Measurements from ENCODE around the gene PHLDB2. TPM values are rescaled to one million over a fixed set of nuclear protein-coding genes. Genes with fewer than 3 reads are reported as not detected.

PHLDB2 gene
- polyA plus RNA-seq, 2 of the 4 experiments (the other 2 are of a cell fraction), result 39.5 to 50.6 TPM

DNA sequence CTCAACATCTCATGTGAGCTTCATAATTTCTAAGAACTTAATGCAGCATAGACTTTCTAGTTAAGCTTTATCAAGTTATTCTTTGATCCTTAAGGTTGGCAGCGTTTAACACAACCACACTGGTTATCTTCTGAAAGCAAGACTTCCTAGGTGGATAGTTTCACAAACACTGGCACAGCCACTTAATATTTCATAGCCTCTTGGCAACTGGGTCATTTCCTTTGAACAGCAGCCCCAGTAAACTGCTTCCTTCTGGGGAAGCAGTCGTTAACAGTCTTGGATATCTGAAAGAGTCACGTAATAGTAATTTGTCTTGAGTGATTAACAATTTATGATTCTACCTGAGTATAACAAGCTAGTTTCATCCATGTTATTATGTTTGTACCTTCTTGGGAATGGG is 73.9 kb downstream of the PHLDB2 start:
- no peak for ATAC-seq
- POLR2A ChIA-PET, result no interaction called here
- 90% methylated on average over 3 of the region's 3 CpGs for WGBS (ENCODE audit: missing lambda C conversion rate)
- no peak overlapping the region for H3K27ac ChIP-seq
- no peak for DNase-seq (ENCODE audit: low read depth in 1 of 2, low spot score in 1 of 2)
- no peak for TF ChIP-seq FOSB (CRISPR knock-in tag; IDR thresholded peaks at IDR 0.05)
- TF ChIP-seq HOXB5 (CRISPR knock-in tag; IDR thresholded peaks at IDR 0.05), result no peak
- TF ChIP-seq POLR2A (IDR thresholded peaks at IDR 0.05; ENCODE audit: low read length), result no peak
- TF ChIP-seq RCOR1 (IDR thresholded peaks at IDR 0.05; ENCODE audit: low read depth, low read length), result no peak
- no peak for TF ChIP-seq HMGXB4 (CRISPR knock-in tag; IDR thresholded peaks at IDR 0.05; ENCODE audit: borderline replicate concordance)
- no peak for TF ChIP-seq HES2 (IDR thresholded peaks at IDR 0.05)
- no peak for TF ChIP-seq HOXB13 (CRISPR knock-in tag; IDR thresholded peaks at IDR 0.05; ENCODE audit: low read depth)
- TF ChIP-seq ZSCAN20 (CRISPR knock-in tag; IDR thresholded peaks at IDR 0.05), result no peak
- TF ChIP-seq POLR2AphosphoS2 (conservative IDR thresholded peaks at IDR 0.05; ENCODE audit: low read length), result no peak
- no peak for TF ChIP-seq KDM1A (IDR thresholded peaks at IDR 0.05; ENCODE audit: low read depth)
- no peak for TF ChIP-seq ZNF302 (CRISPR knock-in tag; IDR thresholded peaks at IDR 0.05)
- no peak overlapping the region for H3K4me3 ChIP-seq
- H3K9me3 ChIP-seq, result no peaks in the 10 kb centered on the region
- no peak overlapping the region for H3K4me2 ChIP-seq
- no peak for FAIRE-seq
- CTCF ChIA-PET, result interaction anchor here (1.6 to 1.9 kb wide), 3 partner anchors 29 to 216 kb away, joined by 4 to 10 read pairs (median 6); no protein-coding TSS in a partner anchor
- peaks cover 45% of the 10 kb centered on the region for H3K4me1 ChIP-seq

- FAIRE-seq (no peak), DNase-seq (ENCODE audit: low read depth in 1 of 2, low spot score in 1 of 2) (peak; percentile 40 to 48), ATAC-seq (peak; percentile 91 to 93)
- CTCF ChIA-PET, result interaction anchor here (1.0 to 3.0 kb wide), 4 partner anchors 31 to 220 kb away, joined by 3 to 14 read pairs (median 5); no protein-coding TSS in a partner anchor
- H3K27ac ChIP-seq, result peak overlapping the region; percentile 58 to 88
- no peak overlapping the region for H3K4me3 ChIP-seq
- POLR2A ChIA-PET, result interaction anchor here (1.1 to 1.8 kb wide), 4 partner anchors 16 to 42 kb away, joined by 4 to 11 read pairs (median 4); partner anchors contain the start of gene ABHD10
- no peaks in the 10 kb centered on the region for H3K9me3 ChIP-seq
- H3K4me1 ChIP-seq, result peaks cover 49% of the 10 kb centered on the region
- peak overlapping the region; percentile 57 for H3K4me2 ChIP-seq
- peak; percentile 28; the same call in 1 of the 2 replicates for TF ChIP-seq MAX (IDR thresholded peaks at IDR 0.05)
- TF ChIP-seq CBX2 (IDR thresholded peaks at IDR 0.05; ENCODE audit: borderline replicate concordance, low read depth), result no peak
- no peak for TF ChIP-seq HMGXB4 (CRISPR knock-in tag; IDR thresholded peaks at IDR 0.05; ENCODE audit: borderline replicate concordance)
- no peak for TF ChIP-seq NPAS2 (CRISPR knock-in tag; IDR thresholded peaks at IDR 0.05; ENCODE audit: borderline replicate concordance)
- TF ChIP-seq HOXA7 (CRISPR knock-in tag; IDR thresholded peaks at IDR 0.05), result no peak
- no peak for TF ChIP-seq CBX8 (IDR thresholded peaks at IDR 0.05)
- no peak for TF ChIP-seq MYC (IDR thresholded peaks at IDR 0.05; ENCODE audit: borderline replicate concordance, low read length)
- 0 out of 2 replicates have a peak, but pooled peaks have one; percentile 31 for TF ChIP-seq FOSL2 (IDR thresholded peaks at IDR 0.05)
- TF ChIP-seq FOSL2 (CRISPR knock-in tag; IDR thresholded peaks at IDR 0.05), result peak; percentile 63
- TF ChIP-seq RNF2 (IDR thresholded peaks at IDR 0.05; ENCODE audit: borderline replicate concordance, low read depth), result no peak
- no peak for TF ChIP-seq RARB (CRISPR knock-in tag; IDR thresholded peaks at IDR 0.05)
- no peak for TF ChIP-seq ZSCAN20 (CRISPR knock-in tag; IDR thresholded peaks at IDR 0.05)
- TF ChIP-seq HOXB5 (CRISPR knock-in tag; IDR thresholded peaks at IDR 0.05), result no peak
- TF ChIP-seq MAFK (IDR thresholded peaks at IDR 0.05; ENCODE audit: partially characterized antibody), result peak; percentile 3
- TF ChIP-seq SREBF2 (IDR thresholded peaks at IDR 0.05), result no peak
- TF ChIP-seq, protein P1, sequence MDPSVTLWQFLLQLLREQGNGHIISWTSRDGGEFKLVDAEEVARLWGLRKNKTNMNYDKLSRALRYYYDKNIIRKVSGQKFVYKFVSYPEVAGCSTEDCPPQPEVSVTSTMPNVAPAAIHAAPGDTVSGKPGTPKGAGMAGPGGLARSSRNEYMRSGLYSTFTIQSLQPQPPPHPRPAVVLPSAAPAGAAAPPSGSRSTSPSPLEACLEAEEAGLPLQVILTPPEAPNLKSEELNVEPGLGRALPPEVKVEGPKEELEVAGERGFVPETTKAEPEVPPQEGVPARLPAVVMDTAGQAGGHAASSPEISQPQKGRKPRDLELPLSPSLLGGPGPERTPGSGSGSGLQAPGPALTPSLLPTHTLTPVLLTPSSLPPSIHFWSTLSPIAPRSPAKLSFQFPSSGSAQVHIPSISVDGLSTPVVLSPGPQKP (IDR thresholded peaks at IDR 0.05; ENCODE audit: low read depth, low read length), result no peak
- TF ChIP-seq HDAC2 (IDR thresholded peaks at IDR 0.05), result no peak
- no peak for TF ChIP-seq PBX3 (IDR thresholded peaks at IDR 0.05)
- no peak for TF ChIP-seq USF2 (IDR thresholded peaks at IDR 0.05)
- TF ChIP-seq GATA3 (IDR thresholded peaks at IDR 0.05; ENCODE audit: borderline replicate concordance), result peak; percentile 83; the same call in 1 of the 2 replicates
- no peak for TF ChIP-seq EHF (CRISPR knock-in tag; IDR thresholded peaks at IDR 0.05)
- TF ChIP-seq ZNF302 (CRISPR knock-in tag; IDR thresholded peaks at IDR 0.05), result no peak
These were observed 77.3 kb downstream of the PHLDB2 start for GRCh38 chr3:111936191-111936841.
